HepG2 (cell line): ENCODE data around the gene PHLDB1. TPM values are rescaled to one million over a fixed set of nuclear protein-coding genes. Genes with fewer than 3 reads are reported as not detected.

Experiments
- DNMT1 ChIP-seq: sonication (generic); formaldehyde crosslinking; IDR thresholded peaks from 2 replicates; pipeline ENCODE4 v1.5.1; 2020; ENCODE audit warnings: mild to moderate bottlenecking, missing genetic modification reagents
- ETS1 ChIP-seq: sonication (generic); formaldehyde crosslinking; IDR thresholded peaks from 2 replicates; pipeline ENCODE4 v1.4.0; 2020; ENCODE audit warnings: missing genetic modification reagents
- FOXK2 ChIP-seq: fragments of 450-650 bp; IDR thresholded peaks from 2 replicates; pipeline ENCODE4 v1.6.1; 2016
- GLI4 ChIP-seq: sonication (generic); formaldehyde crosslinking; IDR thresholded peaks from 2 replicates; pipeline ENCODE4 v1.5.1; 2020; ENCODE audit warnings: missing genetic modification reagents, mild to moderate bottlenecking, moderate library complexity, borderline replicate concordance
- HNRNPUL1 ChIP-seq: fragments of 200-400 bp; formaldehyde crosslinking; IDR thresholded peaks from 2 replicates; pipeline ENCODE4 v1.6.1; 2017; ENCODE audit warnings: low read depth, mild to moderate bottlenecking, low read length, moderate library complexity
- KDM2A ChIP-seq: sonication (generic); formaldehyde crosslinking; IDR thresholded peaks from 2 replicates; pipeline ENCODE4 v1.4.0; 2020; ENCODE audit warnings: low read depth, missing genetic modification reagents, borderline replicate concordance
- MAFK ChIP-seq, 2 experiments: IDR thresholded peaks in 1 of 2; conservative IDR thresholded peaks in 1 of 2; 2 replicates each; pipeline ENCODE4 v1.6.1; 2011; ENCODE audit warnings: improper control_type of control experiment in 2 of 2, low read length in 2 of 2
- PAWR ChIP-seq: sonication (generic); formaldehyde crosslinking; IDR thresholded peaks from 2 replicates; pipeline ENCODE4 v1.4.0; 2020; ENCODE audit warnings: missing genetic modification reagents, mild to moderate bottlenecking, borderline replicate concordance
- PREB ChIP-seq: sonication (generic); formaldehyde crosslinking; IDR thresholded peaks from 2 replicates; pipeline ENCODE4 v1.4.0; 2020; ENCODE audit warnings: missing genetic modification reagents
- RBAK ChIP-seq: sonication (generic); formaldehyde crosslinking; IDR thresholded peaks from 2 replicates; pipeline ENCODE4 v1.5.1; 2020; ENCODE audit warnings: mild to moderate bottlenecking, missing genetic modification reagents
- TCF7 ChIP-seq: sonication (generic); IDR thresholded peaks from 2 replicates; pipeline ENCODE4 v1.6.1; 2016; ENCODE audit warnings: antibody characterized with exemption, low read depth
- ZBTB10 ChIP-seq: sonication (generic); formaldehyde crosslinking; IDR thresholded peaks from 2 replicates; pipeline ENCODE4 v1.4.0; 2020; ENCODE audit warnings: missing genetic modification reagents, borderline replicate concordance
- ZNF160 ChIP-seq: sonication (generic); formaldehyde crosslinking; IDR thresholded peaks from 2 replicates; pipeline ENCODE4 v1.8.0; 2022; ENCODE audit warnings: mild to moderate bottlenecking, inconsistent platforms, missing genetic modification reagents
- ZNF275 ChIP-seq: sonication (generic); formaldehyde crosslinking; IDR thresholded peaks from 2 replicates; pipeline ENCODE4 v1.8.0; 2022; ENCODE audit warnings: missing genetic modification reagents, mild to moderate bottlenecking, inconsistent platforms, borderline replicate concordance
- ZNF296 ChIP-seq: sonication (generic); formaldehyde crosslinking; conservative IDR thresholded peaks from 2 replicates; pipeline ENCODE4 v1.5.0; 2020; ENCODE audit warnings: mild to moderate bottlenecking, missing genetic modification reagents
- ZNF33A ChIP-seq: sonication (generic); formaldehyde crosslinking; IDR thresholded peaks from 2 replicates; pipeline ENCODE4 v1.5.1; 2020; ENCODE audit warnings: missing genetic modification reagents, mild to moderate bottlenecking, moderate library complexity, borderline replicate concordance
- ZNF557 ChIP-seq: sonication (generic); formaldehyde crosslinking; IDR thresholded peaks from 2 replicates; pipeline ENCODE4 v1.4.0; 2020; ENCODE audit warnings: missing genetic modification reagents
- polyA plus RNA-seq, 8 experiments: library from polyadenylated mRNA; depleted of rRNA in 3 of 8; stranded (reverse) in 7 of 8; unstranded in 1 of 8; fragments of >200 nt; fragmentation: Illumina TruSeq in 4 of 8; extraction: Trizol in 4 of 8; gene quantifications; 2 replicates each; pipeline versions ENCODE4 v1.2.1 to v1.2.3, GENCODE V29; 2011 to 2016; ENCODE audit warnings: low read depth in 4 of 8, missing spikeins in 1 of 8, mixed read lengths in 1 of 8; ENCODE audit not compliant: insufficient read depth in 1 of 8
- total RNA-seq, 5 experiments: library from RNA; depleted of rRNA; stranded (reverse); fragments of >200 nt; fragmentation: Illumina TruSeq; extraction: Trizol; gene quantifications; 2 replicates each; pipeline ENCODE4 v1.2.3, GENCODE V29; 2016; ENCODE audit warnings: low read depth in 1 of 5
- TF ChIP-seq, protein P1 (sequence below): sonication (generic); formaldehyde crosslinking; IDR thresholded peaks from 2 replicates; pipeline ENCODE4 v1.8.1; 2023; ENCODE audit warnings: mild to moderate bottlenecking, missing genetic modification reagents, borderline replicate concordance
- TF ChIP-seq, protein P2 (sequence below): sonication (generic); formaldehyde crosslinking; IDR thresholded peaks from 2 replicates; pipeline ENCODE4 v1.5.0; 2020; ENCODE audit warnings: missing genetic modification reagents, mild to moderate bottlenecking, borderline replicate concordance

Gene PHLDB1
- total and polyA plus RNA-seq, 2 of the 13 experiments (the other 11 are each of a cell fraction or from before 2014, with no cell fraction given): 13.8 to 14.2 TPM

- TF ChIP-seq ETS1: no peak
- no peak for TF ChIP-seq GLI4 (CRISPR knock-in tag)
- no peak for TF ChIP-seq HNRNPUL1
- TF ChIP-seq ZNF557 (CRISPR knock-in tag): no peak
- TF ChIP-seq ZNF33A (CRISPR knock-in tag): no peak
- TF ChIP-seq MAFK (conservative IDR thresholded peaks at IDR 0.05 in 1 of 2, IDR thresholded peaks at IDR 0.05 in 1 of 2; ENCODE audit: low read length in 2 of 2): no peak
- no peak for TF ChIP-seq FOXK2
- TF ChIP-seq ZNF275 (CRISPR knock-in tag): peak; percentile 35; the same call in 1 of the 2 replicates
- no peak for TF ChIP-seq RBAK (CRISPR knock-in tag)
- TF ChIP-seq, protein P1, sequence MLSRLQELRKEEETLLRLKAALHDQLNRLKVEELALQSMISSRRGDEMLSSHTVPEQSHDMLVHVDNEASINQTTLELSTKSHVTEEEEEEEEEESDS (CRISPR knock-in tag): peak; percentile 50; the same call in 1 of the 2 replicates
- peak; percentile 92 for TF ChIP-seq KDM2A
- TF ChIP-seq TCF7: no peak
- TF ChIP-seq PREB (CRISPR knock-in tag): no peak
- 0 out of 2 replicates have a peak, but pooled peaks have one; percentile 25 for TF ChIP-seq DNMT1
- no peak for TF ChIP-seq ZBTB10 (CRISPR knock-in tag)
- TF ChIP-seq, protein P2, sequence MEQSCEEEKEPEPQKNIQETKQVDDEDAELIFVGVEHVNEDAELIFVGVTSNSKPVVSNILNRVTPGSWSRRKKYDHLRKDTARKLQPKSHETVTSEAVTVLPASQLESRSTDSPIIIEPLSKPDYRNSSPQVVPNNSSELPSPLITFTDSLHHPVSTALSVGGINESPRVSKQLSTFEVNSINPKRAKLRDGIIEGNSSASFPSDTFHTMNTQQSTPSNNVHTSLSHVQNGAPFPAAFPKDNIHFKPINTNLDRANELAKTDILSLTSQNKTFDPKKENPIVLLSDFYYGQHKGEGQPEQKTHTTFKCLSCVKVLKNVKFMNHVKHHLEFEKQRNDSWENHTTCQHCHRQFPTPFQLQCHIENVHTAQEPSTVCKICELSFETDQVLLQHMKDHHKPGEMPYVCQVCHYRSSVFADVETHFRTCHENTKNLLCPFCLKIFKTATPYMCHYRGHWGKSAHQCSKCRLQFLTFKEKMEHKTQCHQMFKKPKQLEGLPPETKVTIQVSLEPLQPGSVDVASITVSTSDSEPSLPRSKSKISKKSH: peak; percentile 33; the same call in 1 of the 2 replicates
- TF ChIP-seq ZNF160 (CRISPR knock-in tag): no peak
- TF ChIP-seq ZNF296 (CRISPR knock-in tag): no peak; the same call in 1 of the 2 replicates
- no peak for TF ChIP-seq PAWR (CRISPR knock-in tag)
Observed at GRCh38 chr11:118689852-118690552, 82.6 kb downstream of the PHLDB1 start (continued).
